ENCODE results near the gene TRIM40.

The TRIM40 gene

GRCh38 chr6:30152016-30152673, 16.2 kb downstream of the TRIM40 start:
- H3K9me3 ChIP-seq (ENCODE audit: low read length): no peaks in the 10 kb centered on the region

GRCh38 chr6:30152910-30153610, 17.1 kb downstream of the TRIM40 start:
- Histone ChIP-seq H3K36me3 (ENCODE audit: insufficient read depth, low read length) (no peaks in the 10 kb centered on the region), H3K9me3 (ENCODE audit: low read length) (no peaks in the 10 kb centered on the region), H3K27me3 (ENCODE audit: control insufficient read depth in 1 of 2, insufficient read depth in 2 of 2, low read length in 2 of 2) (peaks cover 0 to 4% of the 10 kb centered on the region in 2 donors), H3K9ac (ENCODE audit: low read length) (no peak overlapping the region), H3K4me1 (ENCODE audit: insufficient read depth, low read length) (peaks cover 4% of the 10 kb centered on the region), H3K4me3 (ENCODE audit: low read depth in 1 of 2, low read length in 2 of 2) (no peak overlapping the region), H3K27ac (ENCODE audit: low read depth, low read length) (no peak overlapping the region)

More at GRCh38 chr6:30152016-30152673, 16.2 kb downstream of the TRIM40 start:
- no peak overlapping the region for H3K4me3 ChIP-seq (ENCODE audit: low read depth in 1 of 2, low read length in 2 of 2)
- no peak overlapping the region for H3K9ac ChIP-seq (ENCODE audit: low read length)
- H3K36me3 ChIP-seq (ENCODE audit: insufficient read depth, low read length): no peaks in the 10 kb centered on the region
- peaks cover 4% of the 10 kb centered on the region for H3K4me1 ChIP-seq (ENCODE audit: insufficient read depth, low read length)
- no peak overlapping the region for H3K27ac ChIP-seq (ENCODE audit: low read depth, low read length)
- peaks cover 0 to 9% of the 10 kb centered on the region in 2 donors for H3K27me3 ChIP-seq (ENCODE audit: control insufficient read depth in 1 of 2, insufficient read depth in 2 of 2, low read length in 2 of 2)

- peaks cover 4% of the 10 kb centered on the region for H3K4me1 ChIP-seq (ENCODE audit: insufficient read depth, low read length)
These were observed 18.1 kb downstream of the TRIM40 start for GRCh38 chr6:30154061-30154460.

GRCh38 chr6:30154709-30155519, 19.0 kb downstream of the TRIM40 start:
- no peak overlapping the region for H3K4me3 ChIP-seq (ENCODE audit: low read depth in 1 of 2, low read length in 2 of 2)
- no peak overlapping the region for H3K27ac ChIP-seq (ENCODE audit: low read depth, low read length)
- no peaks in the 10 kb centered on the region for H3K36me3 ChIP-seq (ENCODE audit: insufficient read depth, low read length)
- H3K27me3 ChIP-seq (ENCODE audit: control insufficient read depth in 1 of 2, insufficient read depth in 2 of 2, low read length in 2 of 2): no peaks in the 10 kb centered on the region
- peaks cover 4% of the 10 kb centered on the region for H3K4me1 ChIP-seq (ENCODE audit: insufficient read depth, low read length)
- no peaks in the 10 kb centered on the region for H3K9me3 ChIP-seq (ENCODE audit: low read length)
- H3K9ac ChIP-seq (ENCODE audit: low read length): no peak overlapping the region

More at GRCh38 chr6:30154061-30154460, 18.1 kb downstream of the TRIM40 start:
- Histone ChIP-seq H3K4me3 (ENCODE audit: low read depth in 1 of 2, low read length in 2 of 2) (no peak overlapping the region), H3K27me3 (ENCODE audit: control insufficient read depth in 1 of 2, insufficient read depth in 2 of 2, low read length in 2 of 2) (no peaks in the 10 kb centered on the region), H3K27ac (ENCODE audit: low read depth, low read length) (no peak overlapping the region), H3K9me3 (ENCODE audit: low read length) (no peaks in the 10 kb centered on the region), H3K36me3 (ENCODE audit: insufficient read depth, low read length) (no peaks in the 10 kb centered on the region), H3K9ac (ENCODE audit: low read length) (no peak overlapping the region)

GRCh38 chr6:30155520-30156261, 19.8 kb downstream of the TRIM40 start:
- Histone ChIP-seq H3K27ac (ENCODE audit: low read depth, low read length) (no peak overlapping the region), H3K27me3 (ENCODE audit: control insufficient read depth in 1 of 2, insufficient read depth in 2 of 2, low read length in 2 of 2) (no peaks in the 10 kb centered on the region), H3K9ac (ENCODE audit: low read length) (no peak overlapping the region), H3K4me3 (ENCODE audit: low read depth in 1 of 2, low read length in 2 of 2) (no peak overlapping the region), H3K9me3 (ENCODE audit: low read length) (no peaks in the 10 kb centered on the region), H3K36me3 (ENCODE audit: insufficient read depth, low read length) (no peaks in the 10 kb centered on the region), H3K4me1 (ENCODE audit: insufficient read depth, low read length) (peaks cover 4% of the 10 kb centered on the region)

GRCh38 chr6:30156262-30156599, 20.3 kb downstream of the TRIM40 start:
- peaks cover 4% of the 10 kb centered on the region for H3K4me1 ChIP-seq (ENCODE audit: insufficient read depth, low read length)
- H3K36me3 ChIP-seq (ENCODE audit: insufficient read depth, low read length): no peaks in the 10 kb centered on the region
- no peak overlapping the region for H3K9ac ChIP-seq (ENCODE audit: low read length)
- no peaks in the 10 kb centered on the region for H3K27me3 ChIP-seq (ENCODE audit: control insufficient read depth in 1 of 2, insufficient read depth in 2 of 2, low read length in 2 of 2)
- H3K4me3 ChIP-seq (ENCODE audit: low read depth in 1 of 2, low read length in 2 of 2): no peak overlapping the region
- H3K27ac ChIP-seq (ENCODE audit: low read depth, low read length): no peak overlapping the region
- H3K9me3 ChIP-seq (ENCODE audit: low read length): no peaks in the 10 kb centered on the region

- H3K27ac ChIP-seq (ENCODE audit: low read depth, low read length): no peak overlapping the region
These were observed 20.8 kb downstream of the TRIM40 start for GRCh38 chr6:30156774-30157173.

GRCh38 chr6:30157581-30157980, 21.6 kb downstream of the TRIM40 start:
- Histone ChIP-seq H3K27me3 (ENCODE audit: control insufficient read depth in 1 of 2, insufficient read depth in 2 of 2, low read length in 2 of 2) (no peaks in the 10 kb centered on the region), H3K9me3 (ENCODE audit: low read length) (no peaks in the 10 kb centered on the region), H3K36me3 (ENCODE audit: insufficient read depth, low read length) (no peaks in the 10 kb centered on the region), H3K27ac (ENCODE audit: low read depth, low read length) (no peak overlapping the region), H3K4me1 (ENCODE audit: insufficient read depth, low read length) (peaks cover 4% of the 10 kb centered on the region), H3K4me3 (ENCODE audit: low read depth in 1 of 2, low read length in 2 of 2) (no peak overlapping the region), H3K9ac (ENCODE audit: low read length) (no peak overlapping the region)

More at GRCh38 chr6:30156774-30157173, 20.8 kb downstream of the TRIM40 start:
- Histone ChIP-seq H3K9ac (ENCODE audit: low read length) (no peak overlapping the region), H3K36me3 (ENCODE audit: insufficient read depth, low read length) (no peaks in the 10 kb centered on the region), H3K4me3 (ENCODE audit: low read depth in 1 of 2, low read length in 2 of 2) (no peak overlapping the region), H3K4me1 (ENCODE audit: insufficient read depth, low read length) (peaks cover 4% of the 10 kb centered on the region), H3K9me3 (ENCODE audit: low read length) (no peaks in the 10 kb centered on the region), H3K27me3 (ENCODE audit: control insufficient read depth in 1 of 2, insufficient read depth in 2 of 2, low read length in 2 of 2) (no peaks in the 10 kb centered on the region)

GRCh38 chr6:30157999-30158398, 22.1 kb downstream of the TRIM40 start:
- H3K9ac ChIP-seq (ENCODE audit: low read length): no peak overlapping the region
- no peaks in the 10 kb centered on the region for H3K9me3 ChIP-seq (ENCODE audit: low read length)
- peaks cover 4% of the 10 kb centered on the region for H3K4me1 ChIP-seq (ENCODE audit: insufficient read depth, low read length)
- no peaks in the 10 kb centered on the region for H3K27me3 ChIP-seq (ENCODE audit: control insufficient read depth in 1 of 2, insufficient read depth in 2 of 2, low read length in 2 of 2)
- H3K27ac ChIP-seq (ENCODE audit: low read depth, low read length): no peak overlapping the region
- H3K36me3 ChIP-seq (ENCODE audit: insufficient read depth, low read length): no peaks in the 10 kb centered on the region
- no peak overlapping the region for H3K4me3 ChIP-seq (ENCODE audit: low read depth in 1 of 2, low read length in 2 of 2)

GRCh38 chr6:30158475-30159040, 22.6 kb downstream of the TRIM40 start:
- Histone ChIP-seq H3K9ac (ENCODE audit: low read length) (no peak overlapping the region), H3K27ac (ENCODE audit: low read depth, low read length) (no peak overlapping the region), H3K4me3 (ENCODE audit: low read depth in 1 of 2, low read length in 2 of 2) (no peak overlapping the region), H3K36me3 (ENCODE audit: insufficient read depth, low read length) (no peaks in the 10 kb centered on the region), H3K9me3 (ENCODE audit: low read length) (no peaks in the 10 kb centered on the region), H3K4me1 (ENCODE audit: insufficient read depth, low read length) (peaks cover 4% of the 10 kb centered on the region), H3K27me3 (ENCODE audit: control insufficient read depth in 1 of 2, insufficient read depth in 2 of 2, low read length in 2 of 2) (no peaks in the 10 kb centered on the region)
